Panc1 (cell line): ENCODE results near the gene SNX9. TPM values are rescaled to one million over a fixed set of nuclear protein-coding genes. Genes with fewer than 3 reads are reported as not detected.

Source experiments
- ATAC-seq: fragments of 200-7000 bp; cut with Tn5 transposase; 2 replicates; pipeline ENCODE4 v1.9.1; 2020; ENCODE audit warnings: mild to moderate bottlenecking, moderate library complexity
- BruUV-seq: library from RNA; stranded (reverse); fragments of 400-500 nt; replicated peaks from 2 replicates; lab custom pipeline; 2021; lab: Mats Ljungman, UMichigan
- CTCF ChIA-PET: fragments of 300-600 bp; sonication (Branson Sonifier 250); formaldehyde crosslinking; loops from one replicate; lab custom pipeline; 2022; ENCODE audit warnings: antibody characterized with exemption; lab: Charles Lee
- POLR2A ChIA-PET: fragments of 300-600 bp; sonication (Branson Sonifier 250); formaldehyde crosslinking; loops from one replicate; lab custom pipeline; 2022; ENCODE audit warnings: antibody characterized with exemption; lab: Charles Lee
- DNase-seq: peaks from one replicate; pipeline ENCODE4 v3.0.0-alpha.2; 2010; ENCODE audit warnings: low read depth, low spot score
- H3K27ac ChIP-seq: 2 replicates; pipeline ENCODE4 v1.5.1; 2011; ENCODE audit warnings: mild to moderate bottlenecking, low read length, inconsistent platforms
- H3K27me3 ChIP-seq: fragments of 200-500 bp; sonication (Bioruptor generic); 2 replicates; pipeline ENCODE4 v1.6.0; 2014; ENCODE audit warnings: low read length, inconsistent platforms; ENCODE audit not compliant: control insufficient read depth, insufficient read depth
- H3K36me3 ChIP-seq: fragments of 200-500 bp; sonication (Bioruptor generic); 2 replicates; pipeline ENCODE4 v1.5.1; 2014; ENCODE audit warnings: inconsistent platforms, mild to moderate bottlenecking, low read length, moderate library complexity; ENCODE audit not compliant: control insufficient read depth, insufficient read depth
- H3K4me1 ChIP-seq: 2 replicates; pipeline ENCODE4 v1.5.1; 2011; ENCODE audit warnings: inconsistent platforms, mild to moderate bottlenecking, low read length, moderate library complexity; ENCODE audit not compliant: control insufficient read depth, insufficient read depth
- H3K4me3 ChIP-seq, 2 experiments: 2 replicates each; pipeline ENCODE4 v1.5.1; 2011 to 2012; ENCODE audit warnings: low read depth in 2 of 2, low read length in 2 of 2, mild to moderate bottlenecking in 2 of 2, inconsistent platforms in 1 of 2, moderate library complexity in 1 of 2
- H3K9me3 ChIP-seq: fragments of 200-500 bp; sonication (Bioruptor generic); 2 replicates; pipeline ENCODE4 v1.5.1; 2014; ENCODE audit warnings: low read depth, mild to moderate bottlenecking, inconsistent platforms, low read length, moderate library complexity; ENCODE audit not compliant: control insufficient read depth, insufficient read depth
- CTCF ChIP-seq: fragments of 450-650 bp; IDR thresholded peaks from 2 replicates; pipeline ENCODE4 v1.5.1; 2017; ENCODE audit warnings: mild to moderate bottlenecking
- POLR2AphosphoS5 ChIP-seq: IDR thresholded peaks from 2 replicates; pipeline ENCODE4 v1.6.1; 2012; ENCODE audit warnings: mild to moderate bottlenecking, low read depth, low read length, moderate library complexity
- SIN3A ChIP-seq: IDR thresholded peaks from 2 replicates; pipeline ENCODE4 v1.6.1; 2012; ENCODE audit warnings: low read depth, mild to moderate bottlenecking, low read length, moderate library complexity, borderline replicate concordance; ENCODE audit not compliant: insufficient read depth
- TCF7L2 ChIP-seq: IDR thresholded peaks from 2 replicates; pipeline ENCODE4 v1.6.1; 2011; ENCODE audit warnings: mild to moderate bottlenecking, low read depth, low read length, inconsistent platforms
- in situ Hi-C: cut with HindIII; loops from 2 replicates; pipeline ENCODE4 v1.10.0; 2016; ENCODE audit warnings: low sequenced_read_pairs, low pct_unique_long_range_greater_than_20kb
- intact Hi-C: fragments of 100-400 bp; cut with micrococcal nuclease; formaldehyde crosslinking; loops from one replicate; pipeline ENCODE4 v1.10.0; 2022; ENCODE audit not compliant: unreplicated experiment
- total RNA-seq: library from RNA; stranded (reverse); gene quantifications from one replicate; pipeline ENCODE4 v1.2.1, GENCODE V29; 2021; ENCODE audit not compliant: unreplicated experiment
- TF ChIP-seq, protein P1 (sequence below), 2 experiments: IDR thresholded peaks; 2 replicates each; pipeline ENCODE4 v1.6.1; 2011 to 2012; ENCODE audit warnings: low read depth in 2 of 2, control low read depth in 1 of 2, low read length in 1 of 2, mild to moderate bottlenecking in 1 of 2, moderate library complexity in 1 of 2; ENCODE audit not compliant: insufficient read depth in 1 of 2

SNX9 gene
- total RNA-seq, 1 experiment from 2014 or later = 46.0 TPM

DNA sequence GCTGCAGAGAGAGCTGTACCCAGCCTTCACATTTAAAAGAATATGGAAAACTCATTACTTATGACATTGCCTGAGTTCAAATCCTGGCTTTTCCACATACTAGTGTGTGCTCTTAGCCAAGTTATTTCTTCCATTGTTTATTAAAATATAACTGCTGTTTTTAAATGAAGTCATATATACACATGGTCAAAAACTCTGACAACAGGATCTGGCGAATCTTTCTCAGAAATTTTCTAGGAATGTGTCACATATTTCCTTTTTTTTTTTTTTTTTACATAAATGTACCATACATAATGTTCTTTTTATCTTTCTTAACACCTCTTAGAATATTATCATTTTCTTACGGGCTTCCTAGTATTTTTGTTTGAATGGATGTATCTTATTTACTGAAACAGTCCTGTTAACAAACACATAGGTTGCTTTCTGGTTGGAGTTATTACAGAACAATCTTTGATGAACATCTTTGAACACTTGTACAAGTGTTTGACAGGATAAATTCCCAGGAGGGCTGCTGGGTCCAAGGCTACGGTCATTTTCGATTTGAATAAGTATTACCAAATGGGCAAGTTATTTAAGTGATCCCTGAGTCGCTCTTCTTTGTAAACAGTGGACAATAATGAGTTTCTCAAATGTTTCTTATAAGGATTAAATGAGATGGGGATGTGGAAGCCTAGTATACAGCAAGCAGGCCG is 1.6 kb upstream of the SNX9 start:
- Histone ChIP-seq H3K4me1 (peaks cover 6% of the 10 kb centered on the region), H3K27me3 (no peaks in the 10 kb centered on the region), H3K9me3 (no peaks in the 10 kb centered on the region), H3K27ac (peak overlapping the region; percentile 88), H3K36me3 (no peaks in the 10 kb centered on the region), H3K4me3 (no peak overlapping the region)
- intact Hi-C loops (no loop called here), in situ Hi-C loops (no loop called here)
- ATAC-seq (no peak), DNase-seq (no peak)
- ChIA-PET CTCF (no interaction called here), POLR2A (interaction anchor here (0.6 kb wide), 1 partner anchor 462 kb away, joined by 5 read pairs; no protein-coding TSS in a partner anchor)
- TF ChIP-seq POLR2AphosphoS5 (no peak), CTCF (no peak), TCF7L2 (no peak), SIN3A (no peak)
- TF ChIP-seq, protein P1, sequence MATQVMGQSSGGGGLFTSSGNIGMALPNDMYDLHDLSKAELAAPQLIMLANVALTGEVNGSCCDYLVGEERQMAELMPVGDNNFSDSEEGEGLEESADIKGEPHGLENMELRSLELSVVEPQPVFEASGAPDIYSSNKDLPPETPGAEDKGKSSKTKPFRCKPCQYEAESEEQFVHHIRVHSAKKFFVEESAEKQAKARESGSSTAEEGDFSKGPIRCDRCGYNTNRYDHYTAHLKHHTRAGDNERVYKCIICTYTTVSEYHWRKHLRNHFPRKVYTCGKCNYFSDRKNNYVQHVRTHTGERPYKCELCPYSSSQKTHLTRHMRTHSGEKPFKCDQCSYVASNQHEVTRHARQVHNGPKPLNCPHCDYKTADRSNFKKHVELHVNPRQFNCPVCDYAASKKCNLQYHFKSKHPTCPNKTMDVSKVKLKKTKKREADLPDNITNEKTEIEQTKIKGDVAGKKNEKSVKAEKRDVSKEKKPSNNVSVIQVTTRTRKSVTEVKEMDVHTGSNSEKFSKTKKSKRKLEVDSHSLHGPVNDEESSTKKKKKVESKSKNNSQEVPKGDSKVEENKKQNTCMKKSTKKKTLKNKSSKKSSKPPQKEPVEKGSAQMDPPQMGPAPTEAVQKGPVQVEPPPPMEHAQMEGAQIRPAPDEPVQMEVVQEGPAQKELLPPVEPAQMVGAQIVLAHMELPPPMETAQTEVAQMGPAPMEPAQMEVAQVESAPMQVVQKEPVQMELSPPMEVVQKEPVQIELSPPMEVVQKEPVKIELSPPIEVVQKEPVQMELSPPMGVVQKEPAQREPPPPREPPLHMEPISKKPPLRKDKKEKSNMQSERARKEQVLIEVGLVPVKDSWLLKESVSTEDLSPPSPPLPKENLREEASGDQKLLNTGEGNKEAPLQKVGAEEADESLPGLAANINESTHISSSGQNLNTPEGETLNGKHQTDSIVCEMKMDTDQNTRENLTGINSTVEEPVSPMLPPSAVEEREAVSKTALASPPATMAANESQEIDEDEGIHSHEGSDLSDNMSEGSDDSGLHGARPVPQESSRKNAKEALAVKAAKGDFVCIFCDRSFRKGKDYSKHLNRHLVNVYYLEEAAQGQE (IDR thresholded peaks at IDR 0.05; ENCODE audit: insufficient read depth in 1 of 2, low read depth in 2 of 2, low read length in 1 of 2) = no peak
- TSS peak; percentile 97 for BruUV-seq

GRCh38 chr6:157822245-157823000 is 623 bp upstream of the SNX9 start:
- no TSS peak for BruUV-seq
- H3K36me3 ChIP-seq = no peaks in the 10 kb centered on the region
- H3K4me1 ChIP-seq = peaks cover 6% of the 10 kb centered on the region
- TF ChIP-seq TCF7L2 (no peak), SIN3A (no peak), CTCF (no peak), POLR2AphosphoS5 (no peak)
- TF ChIP-seq, protein P1 (IDR thresholded peaks at IDR 0.05; ENCODE audit: insufficient read depth in 1 of 2, low read depth in 2 of 2, low read length in 1 of 2) = no peak
- in situ Hi-C loops = no loop called here
- no peak for DNase-seq
- H3K27me3 ChIP-seq = no peaks in the 10 kb centered on the region
- H3K27ac ChIP-seq = peak overlapping the region; percentile 88
- intact Hi-C loops = no loop called here
- H3K9me3 ChIP-seq = no peaks in the 10 kb centered on the region
- peak overlapping the region; percentile 48 to 71 for H3K4me3 ChIP-seq
- ChIA-PET POLR2A (no interaction called here), CTCF (no interaction called here)
- peak; percentile 49 for ATAC-seq
